ENCODE measurements around the gene DDOST.

DDOST gene

GRCh38 chr1:20702416-20702815 is 41.2 kb upstream of the DDOST start:
- no peak overlapping the region for H3K4me3 ChIP-seq (ENCODE audit: insufficient read depth, low read depth, low read length, poor library complexity, severe bottlenecking)
- H3K27me3 ChIP-seq (replicated peaks; ENCODE audit: control insufficient read depth, insufficient read depth, low read length, poor library complexity, severe bottlenecking), result no peaks in the 10 kb centered on the region
- H3K4me1 ChIP-seq (ENCODE audit: control insufficient read depth, insufficient read depth, low read length, poor library complexity, severe bottlenecking), result no peaks in the 10 kb centered on the region
- no peaks in the 10 kb centered on the region for H3K36me3 ChIP-seq (ENCODE audit: control insufficient read depth, insufficient read depth, low read length)
- H3K9me3 ChIP-seq (ENCODE audit: control insufficient read depth, low read length), result no peaks in the 10 kb centered on the region
- H3K27ac ChIP-seq (ENCODE audit: insufficient read depth, low read length, poor library complexity, severe bottlenecking), result no peak overlapping the region
- no peak for DNase-seq

GRCh38 chr1:20701847-20702246 is 40.7 kb upstream of the DDOST start:
- DNase-seq, result no peak
- Histone ChIP-seq H3K9me3 (ENCODE audit: control insufficient read depth, low read length) (no peaks in the 10 kb centered on the region), H3K4me3 (ENCODE audit: insufficient read depth, low read depth, low read length, poor library complexity, severe bottlenecking) (no peak overlapping the region), H3K27ac (ENCODE audit: insufficient read depth, low read length, poor library complexity, severe bottlenecking) (no peak overlapping the region), H3K27me3 (replicated peaks; ENCODE audit: control insufficient read depth, insufficient read depth, low read length, poor library complexity, severe bottlenecking) (no peaks in the 10 kb centered on the region), H3K4me1 (ENCODE audit: control insufficient read depth, insufficient read depth, low read length, poor library complexity, severe bottlenecking) (no peaks in the 10 kb centered on the region), H3K36me3 (ENCODE audit: control insufficient read depth, insufficient read depth, low read length) (no peaks in the 10 kb centered on the region)

GRCh38 chr1:20701446-20701845 is 40.3 kb upstream of the DDOST start:
- DNase-seq, result no peak
- Histone ChIP-seq H3K27ac (ENCODE audit: insufficient read depth, low read length, poor library complexity, severe bottlenecking) (no peak overlapping the region), H3K9me3 (ENCODE audit: control insufficient read depth, low read length) (no peaks in the 10 kb centered on the region), H3K27me3 (replicated peaks; ENCODE audit: control insufficient read depth, insufficient read depth, low read length, poor library complexity, severe bottlenecking) (no peaks in the 10 kb centered on the region), H3K4me1 (ENCODE audit: control insufficient read depth, insufficient read depth, low read length, poor library complexity, severe bottlenecking) (peaks cover under 1% of the 10 kb centered on the region), H3K36me3 (ENCODE audit: control insufficient read depth, insufficient read depth, low read length) (no peaks in the 10 kb centered on the region), H3K4me3 (ENCODE audit: insufficient read depth, low read depth, low read length, poor library complexity, severe bottlenecking) (no peak overlapping the region)

DNA sequence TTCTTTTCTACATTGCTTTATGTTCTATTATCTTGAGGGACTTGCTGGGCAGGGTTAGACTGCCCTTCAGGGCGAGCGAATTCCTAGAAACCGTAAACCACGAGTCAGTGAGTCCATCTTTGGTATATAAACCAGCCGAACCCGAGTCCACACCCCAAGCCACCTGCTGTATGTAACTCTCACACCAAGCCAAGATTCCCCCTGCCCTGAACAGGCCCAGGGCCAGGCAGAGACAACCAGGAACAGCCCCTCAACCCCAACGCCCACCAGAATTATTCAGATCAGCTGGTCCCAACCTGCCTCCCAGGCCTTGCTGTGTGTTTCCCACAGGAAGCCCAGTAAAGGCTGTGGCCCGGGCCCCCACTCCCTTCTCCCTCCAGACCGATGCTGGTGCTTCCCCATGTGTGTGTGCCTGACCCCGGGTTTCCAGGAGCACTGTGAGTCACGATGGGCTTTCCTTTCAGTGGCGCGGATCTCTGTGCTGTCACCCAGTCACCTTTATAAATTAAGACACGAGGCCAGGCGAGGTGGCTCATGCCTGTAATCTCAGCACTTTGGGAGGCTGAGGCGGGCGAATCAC is 39.6 kb upstream of the DDOST start:
- Histone ChIP-seq H3K4me1 (ENCODE audit: control insufficient read depth, insufficient read depth, low read length, poor library complexity, severe bottlenecking) (peaks cover 6% of the 10 kb centered on the region), H3K36me3 (ENCODE audit: control insufficient read depth, insufficient read depth, low read length) (no peaks in the 10 kb centered on the region), H3K9me3 (ENCODE audit: control insufficient read depth, low read length) (no peaks in the 10 kb centered on the region), H3K27ac (ENCODE audit: insufficient read depth, low read length, poor library complexity, severe bottlenecking) (no peak overlapping the region), H3K27me3 (replicated peaks; ENCODE audit: control insufficient read depth, insufficient read depth, low read length, poor library complexity, severe bottlenecking) (no peaks in the 10 kb centered on the region), H3K4me3 (ENCODE audit: insufficient read depth, low read depth, low read length, poor library complexity, severe bottlenecking) (no peak overlapping the region)
- DNase-seq, result no peak

GRCh38 chr1:20699558-20699957 is 38.4 kb upstream of the DDOST start:
- H3K27ac ChIP-seq (ENCODE audit: insufficient read depth, low read length, poor library complexity, severe bottlenecking), result no peak overlapping the region
- no peaks in the 10 kb centered on the region for H3K27me3 ChIP-seq (replicated peaks; ENCODE audit: control insufficient read depth, insufficient read depth, low read length, poor library complexity, severe bottlenecking)
- no peaks in the 10 kb centered on the region for H3K36me3 ChIP-seq (ENCODE audit: control insufficient read depth, insufficient read depth, low read length)
- no peaks in the 10 kb centered on the region for H3K9me3 ChIP-seq (ENCODE audit: control insufficient read depth, low read length)
- H3K4me3 ChIP-seq (ENCODE audit: insufficient read depth, low read depth, low read length, poor library complexity, severe bottlenecking), result no peak overlapping the region
- DNase-seq, result no peak
- H3K4me1 ChIP-seq (ENCODE audit: control insufficient read depth, insufficient read depth, low read length, poor library complexity, severe bottlenecking), result peaks cover 6% of the 10 kb centered on the region

DNA sequence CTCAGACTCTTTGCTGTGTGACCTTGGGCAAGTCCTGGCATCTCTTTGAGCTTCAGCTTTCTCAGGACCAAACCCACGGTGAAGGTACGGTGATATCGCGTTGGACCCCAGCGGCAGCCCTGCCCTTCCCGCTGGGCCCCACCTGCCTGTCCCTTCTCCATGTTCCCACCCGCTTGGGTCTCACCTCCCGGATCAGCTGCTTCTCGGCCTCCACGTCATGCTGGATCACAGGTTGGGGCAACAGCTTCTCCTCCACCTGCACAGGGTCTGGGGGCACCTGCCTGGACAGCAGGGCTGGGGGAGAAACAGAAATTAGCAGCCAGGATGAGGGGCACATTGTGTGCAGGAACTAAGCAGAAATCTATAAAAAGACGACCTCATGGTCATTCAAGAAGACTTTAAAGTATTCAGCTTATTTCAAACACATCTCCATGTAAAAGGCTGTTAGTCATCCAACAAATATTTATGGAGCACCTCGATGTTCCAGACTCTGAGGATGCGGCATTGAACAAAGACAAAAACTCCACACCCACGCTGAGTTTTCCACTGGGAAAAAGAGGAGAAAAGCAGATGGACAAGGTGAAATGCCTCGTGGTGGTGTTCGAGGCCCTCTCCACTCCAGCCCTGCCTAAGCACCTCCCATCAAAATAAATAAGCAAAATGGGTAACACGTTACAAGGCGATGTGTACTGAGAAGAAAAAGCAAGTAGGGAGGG is 37.2 kb upstream of the DDOST start:
- no peak for DNase-seq
- H3K4me3 ChIP-seq (ENCODE audit: insufficient read depth, low read depth, low read length, poor library complexity, severe bottlenecking), result no peak overlapping the region
- H3K36me3 ChIP-seq (ENCODE audit: control insufficient read depth, insufficient read depth, low read length), result no peaks in the 10 kb centered on the region
- H3K4me1 ChIP-seq (ENCODE audit: control insufficient read depth, insufficient read depth, low read length, poor library complexity, severe bottlenecking), result peaks cover 6% of the 10 kb centered on the region
- H3K27ac ChIP-seq (ENCODE audit: insufficient read depth, low read length, poor library complexity, severe bottlenecking), result no peak overlapping the region
- no peaks in the 10 kb centered on the region for H3K9me3 ChIP-seq (ENCODE audit: control insufficient read depth, low read length)
- no peaks in the 10 kb centered on the region for H3K27me3 ChIP-seq (replicated peaks; ENCODE audit: control insufficient read depth, insufficient read depth, low read length, poor library complexity, severe bottlenecking)

DNA sequence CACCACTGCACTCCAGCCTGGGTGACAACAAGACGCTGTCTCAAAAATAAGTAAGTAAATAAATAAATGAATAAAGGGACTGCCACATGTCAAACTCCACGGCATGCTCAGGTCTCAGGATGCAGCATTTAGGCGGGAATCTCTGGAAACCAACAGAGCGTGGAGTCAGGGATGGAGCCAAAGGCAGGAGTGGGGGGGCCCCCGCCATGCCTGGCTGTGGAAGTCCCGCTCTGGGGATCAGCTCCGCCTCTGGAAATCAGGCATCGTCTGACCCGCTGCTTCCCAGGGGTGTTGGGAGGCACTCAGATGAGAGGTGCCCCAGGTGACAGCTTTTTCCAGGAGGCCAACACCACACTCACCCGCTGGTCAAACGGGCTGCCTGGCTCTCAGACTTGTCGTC is 36.4 kb upstream of the DDOST start:
- no peaks in the 10 kb centered on the region for H3K9me3 ChIP-seq (ENCODE audit: control insufficient read depth, low read length)
- no peak for DNase-seq
- no peaks in the 10 kb centered on the region for H3K27me3 ChIP-seq (replicated peaks; ENCODE audit: control insufficient read depth, insufficient read depth, low read length, poor library complexity, severe bottlenecking)
- H3K4me3 ChIP-seq (ENCODE audit: insufficient read depth, low read depth, low read length, poor library complexity, severe bottlenecking), result no peak overlapping the region
- peaks cover 6% of the 10 kb centered on the region for H3K4me1 ChIP-seq (ENCODE audit: control insufficient read depth, insufficient read depth, low read length, poor library complexity, severe bottlenecking)
- H3K27ac ChIP-seq (ENCODE audit: insufficient read depth, low read length, poor library complexity, severe bottlenecking), result no peak overlapping the region
- no peaks in the 10 kb centered on the region for H3K36me3 ChIP-seq (ENCODE audit: control insufficient read depth, insufficient read depth, low read length)

DNA sequence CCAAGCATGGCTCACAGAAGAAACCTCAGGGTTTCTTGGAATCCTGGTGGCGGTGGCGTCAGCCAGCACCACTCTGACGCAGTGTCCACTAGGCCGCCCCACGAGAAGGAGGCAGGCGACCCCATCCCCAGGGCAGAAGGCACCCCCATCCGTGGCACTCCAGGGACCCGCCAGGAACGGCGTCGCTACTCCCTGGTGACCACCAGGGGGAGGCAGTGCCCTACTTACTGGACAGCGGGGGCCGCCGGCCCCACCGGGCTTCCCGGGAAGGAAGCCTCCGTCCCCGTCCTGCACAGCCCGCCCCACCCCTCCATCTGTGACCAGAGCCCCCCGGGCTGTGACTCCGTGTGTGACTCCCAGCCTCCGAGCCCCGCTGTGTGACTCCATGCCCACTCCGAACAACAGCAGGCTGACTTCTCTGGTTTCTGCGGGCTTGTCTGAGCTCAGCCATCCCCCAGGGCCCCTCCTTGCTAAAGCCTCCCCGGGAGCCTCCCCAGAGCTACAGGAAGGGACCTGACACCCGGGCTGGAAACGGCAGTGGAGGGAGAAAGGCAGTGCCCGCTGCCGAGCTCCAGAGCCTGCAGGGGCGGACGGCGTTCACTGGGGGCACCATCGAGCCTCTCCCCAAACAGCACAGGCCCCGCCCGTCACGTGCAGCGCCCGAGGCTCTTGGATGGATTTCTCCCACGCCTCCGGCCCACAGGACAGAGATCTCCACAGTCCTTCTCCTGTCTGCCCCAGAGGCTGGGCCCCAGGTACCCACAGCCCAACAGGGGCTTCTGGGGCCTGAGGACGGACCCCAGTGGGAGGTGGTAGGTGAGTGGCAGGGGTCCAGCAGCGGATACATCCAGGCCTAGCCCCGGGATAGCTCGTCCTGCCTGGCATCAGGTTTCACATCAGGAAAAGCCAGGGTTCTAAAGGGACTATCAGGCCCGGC is 35.5 kb upstream of the DDOST start:
- Histone ChIP-seq H3K27ac (ENCODE audit: insufficient read depth, low read length, poor library complexity, severe bottlenecking) (peak overlapping the region; percentile 18), H3K27me3 (replicated peaks; ENCODE audit: control insufficient read depth, insufficient read depth, low read length, poor library complexity, severe bottlenecking) (no peaks in the 10 kb centered on the region), H3K4me3 (ENCODE audit: insufficient read depth, low read depth, low read length, poor library complexity, severe bottlenecking) (peak overlapping the region; percentile 80), H3K36me3 (ENCODE audit: control insufficient read depth, insufficient read depth, low read length) (no peaks in the 10 kb centered on the region), H3K4me1 (ENCODE audit: control insufficient read depth, insufficient read depth, low read length, poor library complexity, severe bottlenecking) (peaks cover 6% of the 10 kb centered on the region), H3K9me3 (ENCODE audit: control insufficient read depth, low read length) (no peaks in the 10 kb centered on the region)
- peak; percentile 40 to 55 (median 41) for DNase-seq

DNA sequence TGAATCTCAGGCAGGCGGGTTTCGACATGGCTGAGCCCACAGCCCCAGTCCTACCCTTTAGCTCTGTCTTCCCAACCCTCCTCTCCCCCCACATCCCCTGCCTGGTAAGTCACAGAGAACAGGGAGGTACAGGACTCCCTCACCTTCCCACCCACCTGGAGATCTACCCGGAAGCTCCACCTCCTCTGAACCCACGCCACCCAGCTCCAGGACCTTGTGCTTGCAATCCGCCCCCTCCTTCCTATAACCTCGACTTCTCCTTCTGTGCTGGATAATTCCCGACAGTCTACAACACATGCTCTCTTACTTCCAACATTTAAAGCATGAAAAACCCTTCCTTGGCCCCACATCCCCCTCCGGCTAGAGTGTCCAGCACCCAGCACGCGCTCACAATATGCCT is 34.3 kb upstream of the DDOST start:
- Histone ChIP-seq H3K36me3 (ENCODE audit: control insufficient read depth, insufficient read depth, low read length) (no peaks in the 10 kb centered on the region), H3K27me3 (replicated peaks; ENCODE audit: control insufficient read depth, insufficient read depth, low read length, poor library complexity, severe bottlenecking) (no peaks in the 10 kb centered on the region), H3K4me3 (ENCODE audit: insufficient read depth, low read depth, low read length, poor library complexity, severe bottlenecking) (no peak overlapping the region), H3K9me3 (ENCODE audit: control insufficient read depth, low read length) (no peaks in the 10 kb centered on the region), H3K4me1 (ENCODE audit: control insufficient read depth, insufficient read depth, low read length, poor library complexity, severe bottlenecking) (peaks cover 6% of the 10 kb centered on the region), H3K27ac (ENCODE audit: insufficient read depth, low read length, poor library complexity, severe bottlenecking) (no peak overlapping the region)
- no peak for DNase-seq

GRCh38 chr1:20693623-20694022 is 32.5 kb upstream of the DDOST start:
- H3K4me3 ChIP-seq (ENCODE audit: insufficient read depth, low read depth, low read length, poor library complexity, severe bottlenecking), result no peak overlapping the region
- no peaks in the 10 kb centered on the region for H3K36me3 ChIP-seq (ENCODE audit: control insufficient read depth, insufficient read depth, low read length)
- no peak for DNase-seq
- H3K9me3 ChIP-seq (ENCODE audit: control insufficient read depth, low read length), result no peaks in the 10 kb centered on the region
- peaks cover 6% of the 10 kb centered on the region for H3K4me1 ChIP-seq (ENCODE audit: control insufficient read depth, insufficient read depth, low read length, poor library complexity, severe bottlenecking)
- H3K27me3 ChIP-seq (replicated peaks; ENCODE audit: control insufficient read depth, insufficient read depth, low read length, poor library complexity, severe bottlenecking), result no peaks in the 10 kb centered on the region
- no peak overlapping the region for H3K27ac ChIP-seq (ENCODE audit: insufficient read depth, low read length, poor library complexity, severe bottlenecking)

Measured in effector memory CD4-positive, alpha-beta T cell (primary cell).